Neural progenitor cell (in vitro differentiated cells): ENCODE results near the gene CFAP97D2. TPM values are rescaled to one million over a fixed set of nuclear protein-coding genes. Genes with fewer than 3 reads are reported as not detected.

ENCODE experiments used
- DNase-seq: peaks from one replicate; pipeline ENCODE4 v3.0.0-alpha.2; 2016; ENCODE audit warnings: low spot score
- H2AFZ ChIP-seq: fragments of 200-600 bp; sonication (generic); replicated peaks from 2 replicates; pipeline ENCODE4 v1.6.1; 2016; ENCODE audit warnings: antibody characterized with exemption
- H3F3A ChIP-seq: fragments of 200-600 bp; sonication (generic); 2 replicates; pipeline ENCODE4 v1.6.1; 2016; ENCODE audit warnings: antibody characterized with exemption, low read depth
- H3K27ac ChIP-seq: fragments of 200-600 bp; sonication (generic); 2 replicates; pipeline ENCODE4 v1.5.1; 2016; ENCODE audit warnings: mild to moderate bottlenecking
- H3K27me3 ChIP-seq: fragments of 200-600 bp; sonication (generic); 2 replicates; pipeline ENCODE4 v1.6.1; 2016; ENCODE audit warnings: mild to moderate bottlenecking, moderate library complexity
- H3K36me3 ChIP-seq: fragments of 200-600 bp; sonication (generic); 2 replicates; pipeline ENCODE4 v1.5.1; 2016
- H3K4me1 ChIP-seq: fragments of 200-600 bp; sonication (generic); 2 replicates; pipeline ENCODE4 v1.6.1; 2016; ENCODE audit warnings: mixed run types
- H3K4me2 ChIP-seq: fragments of 200-600 bp; sonication (generic); 2 replicates; pipeline ENCODE4 v1.6.1; 2016
- H3K4me3 ChIP-seq: fragments of 200-600 bp; sonication (generic); 2 replicates; pipeline ENCODE4 v1.5.1; 2016
- H3K79me2 ChIP-seq: fragments of 200-600 bp; sonication (generic); 2 replicates; pipeline ENCODE4 v1.6.1; 2016; ENCODE audit warnings: low read depth
- H3K9ac ChIP-seq: fragments of 200-600 bp; sonication (generic); 2 replicates; pipeline ENCODE4 v1.6.1; 2016
- H3K9me3 ChIP-seq: fragments of 200-600 bp; sonication (generic); 2 replicates; pipeline ENCODE4 v1.5.1; 2016; ENCODE audit warnings: low read depth
- H4K20me1 ChIP-seq: fragments of 200-600 bp; sonication (generic); 2 replicates; pipeline ENCODE4 v1.6.1; 2016; ENCODE audit warnings: low read depth
- H3K27ac Mint-ChIP-seq: 3 replicates; pipeline ENCODE4 v1.8.0; 2021; ENCODE audit warnings: mixed read lengths
- H3K27me3 Mint-ChIP-seq: 2 replicates; pipeline ENCODE4 v1.8.0; 2022; ENCODE audit warnings: low read depth, mild to moderate bottlenecking, inconsistent platforms, moderate library complexity, mixed read lengths; ENCODE audit not compliant: insufficient read depth
- H3K36me3 Mint-ChIP-seq: 3 replicates; pipeline ENCODE4 v1.8.0; 2021; ENCODE audit warnings: mixed read lengths
- H3K4me1 Mint-ChIP-seq: 3 replicates; pipeline ENCODE4 v1.8.0; 2021; ENCODE audit warnings: mixed read lengths
- H3K4me3 Mint-ChIP-seq: 3 replicates; pipeline ENCODE4 v1.8.0; 2021; ENCODE audit warnings: mild to moderate bottlenecking, moderate library complexity, mixed read lengths
- H3K9me3 Mint-ChIP-seq: 3 replicates; pipeline ENCODE4 v1.8.0; 2020; ENCODE audit warnings: mixed read lengths
- CTCF ChIP-seq: fragments of 200-600 bp; sonication (generic); IDR thresholded peaks from 2 replicates; pipeline ENCODE4 v1.5.1; 2017; ENCODE audit warnings: antibody characterized with exemption, mild to moderate bottlenecking
- EZH2 ChIP-seq: fragments of 200-600 bp; sonication (generic); IDR thresholded peaks from 2 replicates; pipeline ENCODE4 v1.6.1; 2017; ENCODE audit warnings: antibody characterized with exemption, mild to moderate bottlenecking, moderate library complexity
- EZH2phosphoT487 ChIP-seq: fragments of 200-600 bp; sonication (generic); IDR thresholded peaks from 2 replicates; pipeline ENCODE4 v1.6.1; 2017; ENCODE audit warnings: antibody characterized with exemption
- total RNA-seq: library from RNA; depleted of rRNA; stranded (reverse); fragments of >200 nt; gene quantifications from 2 replicates; pipeline ENCODE4 v1.2.3, GENCODE V29; 2015; ENCODE audit warnings: low replicate concordance

CFAP97D2 gene
- total RNA-seq, 1 donor from 2014 or later = not detected

- Histone ChIP-seq H3K4me2 (no peak overlapping the region), H3K27me3 (peaks cover 4% of the 10 kb centered on the region), H3K9ac (no peak overlapping the region), H3K79me2 (no peaks in the 10 kb centered on the region), H3K4me1 (peaks cover 5% of the 10 kb centered on the region), H3K4me3 (no peak overlapping the region), H4K20me1 (no peaks in the 10 kb centered on the region), H3F3A (peaks cover 1% of the 10 kb centered on the region), H2AFZ (no peak overlapping the region), H3K36me3 (no peaks in the 10 kb centered on the region), H3K9me3 (no peaks in the 10 kb centered on the region), H3K27ac (no peak overlapping the region)
- Mint-ChIP-seq H3K27me3 (peaks cover 9% of the 10 kb centered on the region), H3K36me3 (no peaks in the 10 kb centered on the region), H3K9me3 (no peaks in the 10 kb centered on the region), H3K4me1 (peaks cover 18% of the 10 kb centered on the region), H3K27ac (no peak overlapping the region), H3K4me3 (no peak overlapping the region)
- no peak for TF ChIP-seq EZH2phosphoT487
- no peak for TF ChIP-seq CTCF
- TF ChIP-seq EZH2 = no peak
- no peak for DNase-seq
These were observed 45.1 kb downstream of the CFAP97D2 start for GRCh38 chr13:114224201-114224600.

- H3K79me2 ChIP-seq = no peaks in the 10 kb centered on the region
- no peak for DNase-seq
- no peaks in the 10 kb centered on the region for H3K36me3 Mint-ChIP-seq
- H3K4me3 Mint-ChIP-seq = no peak overlapping the region
- no peaks in the 10 kb centered on the region for H3K9me3 Mint-ChIP-seq
- H3K4me1 ChIP-seq = peaks cover 13% of the 10 kb centered on the region
- no peaks in the 10 kb centered on the region for H3K36me3 ChIP-seq
- H3K27me3 ChIP-seq = peaks cover 18% of the 10 kb centered on the region
- peaks cover 14% of the 10 kb centered on the region for H3K27me3 Mint-ChIP-seq
- H3K4me2 ChIP-seq = no peak overlapping the region
- no peak overlapping the region for H3K27ac ChIP-seq
- no peaks in the 10 kb centered on the region for H3K9me3 ChIP-seq
- H3K9ac ChIP-seq = no peak overlapping the region
- no peak overlapping the region for H3K4me3 ChIP-seq
- no peak overlapping the region for H3K27ac Mint-ChIP-seq
- H3K4me1 Mint-ChIP-seq = peaks cover 30% of the 10 kb centered on the region
- no peak for TF ChIP-seq CTCF
- no peaks in the 10 kb centered on the region for H4K20me1 ChIP-seq
- no peak overlapping the region for H2AFZ ChIP-seq
- H3F3A ChIP-seq = peaks cover 7% of the 10 kb centered on the region
These were observed 46.6 kb downstream of the CFAP97D2 start for GRCh38 chr13:114225610-114226009.

- Histone ChIP-seq H2AFZ (no peak overlapping the region), H3K4me1 (peaks cover 13% of the 10 kb centered on the region), H3K4me2 (no peak overlapping the region), H3K79me2 (no peaks in the 10 kb centered on the region), H3K27me3 (peaks cover 19% of the 10 kb centered on the region), H3K9me3 (no peaks in the 10 kb centered on the region), H3K36me3 (no peaks in the 10 kb centered on the region), H3K4me3 (no peak overlapping the region), H3K9ac (no peak overlapping the region), H3F3A (peaks cover 7% of the 10 kb centered on the region), H4K20me1 (no peaks in the 10 kb centered on the region), H3K27ac (no peak overlapping the region)
- no peak overlapping the region for H3K4me3 Mint-ChIP-seq
- no peak for TF ChIP-seq EZH2
- TF ChIP-seq EZH2phosphoT487 = no peak
- TF ChIP-seq CTCF = no peak
- H3K27me3 Mint-ChIP-seq = peaks cover 15% of the 10 kb centered on the region
- no peak for DNase-seq
- no peaks in the 10 kb centered on the region for H3K9me3 Mint-ChIP-seq
- peak overlapping the region; percentile 74 for H3K27ac Mint-ChIP-seq
- H3K36me3 Mint-ChIP-seq = no peaks in the 10 kb centered on the region
- peaks cover 32% of the 10 kb centered on the region for H3K4me1 Mint-ChIP-seq
These were observed 47.0 kb downstream of the CFAP97D2 start for GRCh38 chr13:114226088-114226487.
